K562 (cell line): Measurements from ENCODE around the gene CWC22. TPM values are rescaled to one million over a fixed set of nuclear protein-coding genes. Genes with fewer than 3 reads are reported as not detected.

Experiments used
- ARID3A ChIP-seq: IDR thresholded peaks from 2 replicates; pipeline ENCODE4 v1.6.1; 2012; ENCODE audit warnings: low read depth, low read length, improper control_type of control experiment, borderline replicate concordance
- BACH1 ChIP-seq: fragments of 200-800 bp; sonication (Bioruptor generic); IDR thresholded peaks from 2 replicates; pipeline ENCODE4 v1.6.1; 2016; ENCODE audit warnings: missing genetic modification characterization, missing compliant biosample characterization
- CHD4 ChIP-seq: fragments of 200-600 bp; sonication (generic); IDR thresholded peaks from 3 replicates; pipeline ENCODE4 v1.6.1; 2012; ENCODE audit warnings: low read depth, mild to moderate bottlenecking, mixed read lengths, low read length, inconsistent platforms; ENCODE audit not compliant: insufficient read depth, insufficient replicate concordance, poor library complexity, severe bottlenecking
- ESRRA ChIP-seq: fragments of 450-650 bp; IDR thresholded peaks from 2 replicates; pipeline ENCODE4 v1.6.1; 2014; ENCODE audit warnings: low read depth, mild to moderate bottlenecking, moderate library complexity, borderline replicate concordance
- KLF10 ChIP-seq: fragments of 250-450 bp; sonication (Bioruptor Pico); IDR thresholded peaks from 2 replicates; pipeline ENCODE4 v1.6.1; 2021; ENCODE audit warnings: matching md5 sums
- MBD2 ChIP-seq: sonication (generic); IDR thresholded peaks from 2 replicates; pipeline ENCODE4 v1.6.1; 2016; ENCODE audit warnings: low read depth, borderline replicate concordance
- MITF ChIP-seq: IDR thresholded peaks from 2 replicates; pipeline ENCODE4 v1.6.1; 2014; ENCODE audit warnings: antibody characterized with exemption
- NELFE ChIP-seq: IDR thresholded peaks from 2 replicates; pipeline ENCODE4 v1.6.1; 2011; ENCODE audit warnings: mild to moderate bottlenecking; ENCODE audit not compliant: insufficient read depth, insufficient read length
- NONO ChIP-seq, 2 experiments: fragments of 200-400 bp in 1 of 2; fragments of 450-650 bp in 1 of 2; formaldehyde crosslinking in 1 of 2; IDR thresholded peaks; 2 replicates each; pipeline ENCODE4 v1.6.1; 2017; ENCODE audit warnings: low read depth in 2 of 2, mild to moderate bottlenecking in 2 of 2, moderate library complexity in 2 of 2, low read length in 1 of 2
- POLR3G ChIP-seq: IDR thresholded peaks from 2 replicates; pipeline ENCODE4 v1.6.1; 2011; ENCODE audit not compliant: insufficient read length, insufficient replicate concordance; ENCODE audit errors: extremely low read depth
- PRPF4 ChIP-seq: fragments of 200-400 bp; formaldehyde crosslinking; IDR thresholded peaks from one replicate; pipeline ENCODE4 v1.6.1; 2017; ENCODE audit warnings: low read length, low read depth, mild to moderate bottlenecking; ENCODE audit not compliant: insufficient read depth, poor library complexity, severe bottlenecking
- RFX7 ChIP-seq: fragments of 250-450 bp; sonication (Bioruptor Pico); IDR thresholded peaks from 2 replicates; pipeline ENCODE4 v1.5.1; 2021; ENCODE audit warnings: mild to moderate bottlenecking
- RUNX1 ChIP-seq: sonication (generic); IDR thresholded peaks from 2 replicates; pipeline ENCODE4 v1.6.1; 2016; ENCODE audit warnings: antibody characterized with exemption, low read depth
- SETDB1 ChIP-seq: IDR thresholded peaks from one replicate; pipeline ENCODE4 v1.6.1; 2012; ENCODE audit warnings: low read length, control low read depth, inconsistent platforms
- SMARCA4 ChIP-seq: fragments of 450-650 bp; IDR thresholded peaks from 2 replicates; pipeline ENCODE4 v1.6.1; 2016
- STAG1 ChIP-seq: sonication (generic); formaldehyde crosslinking; IDR thresholded peaks from 2 replicates; pipeline ENCODE4 v1.5.0; 2020; ENCODE audit warnings: missing genetic modification reagents, borderline replicate concordance
- THRB ChIP-seq: fragments of 450-650 bp; formaldehyde crosslinking; conservative IDR thresholded peaks from 2 replicates; pipeline ENCODE4 v1.4.0; 2022; ENCODE audit warnings: mild to moderate bottlenecking, missing genetic modification characterization
- ZBED1 ChIP-seq: IDR thresholded peaks from 2 replicates; pipeline ENCODE4 v1.6.1; 2014
- ZBTB1 ChIP-seq: sonication (generic); formaldehyde crosslinking; IDR thresholded peaks from 2 replicates; pipeline ENCODE4 v1.8.1; 2023; ENCODE audit warnings: missing genetic modification reagents, low read depth, mild to moderate bottlenecking, borderline replicate concordance
- ZNF174 ChIP-seq: fragments of 250-450 bp; sonication (Bioruptor Pico); IDR thresholded peaks from 2 replicates; pipeline ENCODE4 v1.4.0; 2020; ENCODE audit warnings: mild to moderate bottlenecking
- polyA plus RNA-seq, 8 experiments: library from polyadenylated mRNA; depleted of rRNA in 4 of 8; stranded (reverse) in 5 of 8; unstranded in 3 of 8; fragments of >200 nt; fragmentation: Nextera tagmentation in 2 of 8; fragmentation: Illumina TruSeq in 1 of 8; extraction: Ambion mirVana in 2 of 8; extraction: Trizol in 1 of 8; gene quantifications; 2 replicates each; pipeline versions ENCODE4 v1.2.1 to v1.2.3, GENCODE V29; 2011 to 2014; ENCODE audit warnings: inconsistent platforms in 1 of 8, missing spikeins in 1 of 8
- total RNA-seq, 7 experiments: library from RNA; depleted of rRNA in 6 of 7; stranded (reverse); fragments of >200 nt in 6 of 7; fragmentation: Illumina TruSeq in 2 of 7; extraction: Trizol in 2 of 7; gene quantifications; 2 replicates each; pipeline versions ENCODE4 v1.2.1 to v1.2.3, GENCODE V29; 2011 to 2021; ENCODE audit warnings: low replicate concordance in 1 of 7
- TF ChIP-seq, protein P1 (sequence below): IDR thresholded peaks from 2 replicates; pipeline ENCODE4 v1.6.1; 2011; ENCODE audit not compliant: insufficient read length; ENCODE audit errors: extremely low read depth
- TF ChIP-seq, protein P2 (sequence below): fragments of 250-450 bp; sonication (Bioruptor Pico); IDR thresholded peaks from 2 replicates; pipeline ENCODE4 v1.5.0; 2021

The CWC22 gene
- total and polyA plus RNA-seq, 9 of the 15 experiments (the other 6 are each of a cell fraction or from before 2014, with no cell fraction given), result 14.5 to 54.2 (median 36.7) TPM

- TF ChIP-seq ARID3A (no peak), POLR3G (no peak), RUNX1 (no peak), MBD2 (peak; percentile 88), THRB (CRISPR knock-in tag) (peak; percentile 81; the same call in 1 of the 2 replicates), NELFE (no peak), ZBTB1 (peak; percentile 64; the same call in 1 of the 2 replicates), CHD4 (no peak), KLF10 (no peak), ZBED1 (no peak), BACH1 (tag) (peak; percentile 73; the same call in 1 of the 2 replicates), ESRRA (no peak), PRPF4 (no peak), NONO (IDR thresholded peaks at IDR 0.05; ENCODE audit: low read depth in 2 of 2, low read length in 1 of 2) (no peak), MITF (no peak), RFX7 (CRISPR knock-in tag) (peak; percentile 50; the same call in 1 of the 2 replicates), ZNF174 (CRISPR knock-in tag) (no peak), SETDB1 (no peak), STAG1 (CRISPR knock-in tag) (no peak), SMARCA4 (peak; percentile 62)
- TF ChIP-seq, protein P1, sequence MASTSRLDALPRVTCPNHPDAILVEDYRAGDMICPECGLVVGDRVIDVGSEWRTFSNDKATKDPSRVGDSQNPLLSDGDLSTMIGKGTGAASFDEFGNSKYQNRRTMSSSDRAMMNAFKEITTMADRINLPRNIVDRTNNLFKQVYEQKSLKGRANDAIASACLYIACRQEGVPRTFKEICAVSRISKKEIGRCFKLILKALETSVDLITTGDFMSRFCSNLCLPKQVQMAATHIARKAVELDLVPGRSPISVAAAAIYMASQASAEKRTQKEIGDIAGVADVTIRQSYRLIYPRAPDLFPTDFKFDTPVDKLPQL, result no peak
- TF ChIP-seq, protein P2, sequence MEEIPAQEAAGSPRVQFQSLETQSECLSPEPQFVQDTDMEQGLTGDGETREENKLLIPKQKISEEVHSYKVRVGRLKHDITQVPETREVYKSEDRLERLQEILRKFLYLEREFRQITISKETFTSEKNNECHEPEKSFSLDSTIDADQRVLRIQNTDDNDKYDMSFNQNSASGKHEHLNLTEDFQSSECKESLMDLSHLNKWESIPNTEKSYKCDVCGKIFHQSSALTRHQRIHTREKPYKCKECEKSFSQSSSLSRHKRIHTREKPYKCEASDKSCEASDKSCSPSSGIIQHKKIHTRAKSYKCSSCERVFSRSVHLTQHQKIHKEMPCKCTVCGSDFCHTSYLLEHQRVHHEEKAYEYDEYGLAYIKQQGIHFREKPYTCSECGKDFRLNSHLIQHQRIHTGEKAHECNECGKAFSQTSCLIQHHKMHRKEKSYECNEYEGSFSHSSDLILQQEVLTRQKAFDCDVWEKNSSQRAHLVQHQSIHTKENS, result no peak
Observed at GRCh38 chr2:180006781-180007579, at the start of gene CWC22 (continued).
